GM12878 (cell line): ENCODE data around the gene AGAP3. TPM values are rescaled to one million over a fixed set of nuclear protein-coding genes. Genes with fewer than 3 reads are reported as not detected.

Source experiments
- ATAC-seq: fragments of 200-7000 bp; cut with Tn5 transposase; 3 replicates; pipeline ENCODE4 v1.9.1; 2020; ENCODE audit warnings: mild to moderate bottlenecking, moderate library complexity
- BruUV-seq: library from RNA; stranded (reverse); fragments of 400-500 nt; replicated peaks from 2 replicates; lab custom pipeline; 2021; lab: Mats Ljungman, UMichigan
- CTCF ChIA-PET: fragments of 300-600 bp; sonication (Branson Sonifier 250); formaldehyde crosslinking; extraction: SDS; loops from one replicate; lab custom pipeline; 2021; ENCODE audit warnings: inconsistent platforms; lab: Yijun Ruan, JAX
- POLR2A ChIA-PET: fragments of 350-600 bp; formaldehyde crosslinking; extraction: SDS; loops from one replicate; lab custom pipeline; 2021; ENCODE audit warnings: inconsistent platforms; lab: Charles Lee
- RAD21 ChIA-PET: fragments of 300-600 bp; sonication (Branson Sonifier 250); formaldehyde crosslinking; loops from one replicate; lab custom pipeline; 2023; ENCODE audit warnings: antibody characterized with exemption; ENCODE audit not compliant: unreplicated experiment; lab: Charles Lee
- SMC1A ChIA-PET: fragments of 300-600 bp; sonication (Branson Sonifier 250); formaldehyde crosslinking; loops from one replicate; lab custom pipeline; 2023; ENCODE audit not compliant: unreplicated experiment, uncharacterized antibody; lab: Charles Lee
- DNase-seq: peaks from one replicate; pipeline ENCODE4 v3.0.0-alpha.2; 2011; ENCODE audit warnings: low read depth, low spot score
- FAIRE-seq: peaks from 3 replicates; lab custom pipeline; 2011; peaks lifted over from hg19 to GRCh38; lab: Jason Lieb, UNC
- H2AFZ ChIP-seq: 2 replicates; pipeline ENCODE4 v1.6.0; 2011; ENCODE audit warnings: low read depth, low read length, control low read depth; ENCODE audit not compliant: control insufficient read depth
- H3K27ac ChIP-seq: 2 replicates; pipeline ENCODE4 v1.5.1; 2011; ENCODE audit warnings: control low read depth; ENCODE audit not compliant: control insufficient read depth, insufficient read depth
- H3K27me3 ChIP-seq, 2 experiments: replicated peaks in 1 of 2; 2 replicates each; pipeline versions ENCODE4 v1.6.0 to v1.6.1; 2011; ENCODE audit warnings: low read length in 1 of 2; ENCODE audit not compliant: control insufficient read depth in 2 of 2, insufficient read depth in 2 of 2
- H3K36me3 ChIP-seq, 2 experiments: 2 replicates each; pipeline ENCODE4 v1.5.1; 2011; ENCODE audit warnings: low read length in 1 of 2; ENCODE audit not compliant: control insufficient read depth in 2 of 2, insufficient read depth in 2 of 2
- H3K4me1 ChIP-seq: 2 replicates; pipeline ENCODE4 v1.6.1; 2011; ENCODE audit warnings: mild to moderate bottlenecking, low read length, moderate library complexity, mixed read lengths; ENCODE audit not compliant: control insufficient read depth, insufficient read depth
- H3K4me2 ChIP-seq: 2 replicates; pipeline ENCODE4 v1.6.0; 2011; ENCODE audit warnings: control low read depth; ENCODE audit not compliant: control insufficient read depth, insufficient read depth
- H3K4me3 ChIP-seq: fragments of 200-600 bp; sonication (generic); 2 replicates; pipeline ENCODE4 v1.5.1; 2016
- H3K79me2 ChIP-seq: 2 replicates; pipeline ENCODE4 v1.6.0; 2011; ENCODE audit warnings: low read length; ENCODE audit not compliant: control insufficient read depth, insufficient read depth
- H3K9ac ChIP-seq: 2 replicates; pipeline ENCODE4 v1.8.0; 2011; ENCODE audit warnings: low read length, control low read depth, mixed read lengths; ENCODE audit not compliant: control insufficient read depth, insufficient read depth
- H3K9me3 ChIP-seq: replicated peaks from 3 replicates; pipeline ENCODE4 v1.5.1; 2011; ENCODE audit warnings: mild to moderate bottlenecking, low read length; ENCODE audit not compliant: control insufficient read depth, insufficient read depth
- H4K20me1 ChIP-seq: 2 replicates; pipeline ENCODE4 v1.6.0; 2011; ENCODE audit not compliant: control insufficient read depth, insufficient read depth
- BACH1 ChIP-seq: fragments of 450-650 bp; IDR thresholded peaks from 2 replicates; pipeline ENCODE4 v1.6.1; 2017; ENCODE audit warnings: mild to moderate bottlenecking, borderline replicate concordance
- CTCF ChIP-seq, 3 experiments: IDR thresholded peaks in 2 of 3; conservative IDR thresholded peaks in 1 of 3; 2 replicates each; pipeline ENCODE4 v1.5.1; 2011; ENCODE audit warnings: low read depth in 3 of 3, low read length in 3 of 3, mild to moderate bottlenecking in 3 of 3, control low read depth in 2 of 3, moderate library complexity in 2 of 3, inconsistent platforms in 1 of 3, mixed read lengths in 1 of 3; ENCODE audit not compliant: control insufficient read depth in 2 of 3, insufficient read depth in 1 of 3; ENCODE audit errors: extremely low read depth in 1 of 3
- E2F4 ChIP-seq: IDR thresholded peaks from 2 replicates; pipeline ENCODE4 v1.6.1; 2012; ENCODE audit warnings: low read depth, low read length, improper control_type of control experiment
- EED ChIP-seq: sonication (generic); IDR thresholded peaks from 2 replicates; pipeline ENCODE4 v1.6.1; 2016; ENCODE audit warnings: antibody characterized with exemption, low read depth
- MAX ChIP-seq: IDR thresholded peaks from 2 replicates; pipeline ENCODE4 v1.6.1; 2012; ENCODE audit warnings: low read depth, low read length, improper control_type of control experiment
- NBN ChIP-seq: fragments of 450-650 bp; IDR thresholded peaks from 2 replicates; pipeline ENCODE4 v1.6.1; 2016
- PAX8 ChIP-seq: fragments of 450-650 bp; IDR thresholded peaks from 2 replicates; pipeline ENCODE4 v1.6.1; 2017; ENCODE audit warnings: mild to moderate bottlenecking, moderate library complexity
- SMAD1 ChIP-seq: fragments of 450-650 bp; IDR thresholded peaks from 2 replicates; pipeline ENCODE4 v1.6.1; 2018; ENCODE audit warnings: mild to moderate bottlenecking, low read depth; ENCODE audit not compliant: partially characterized antibody
- TCF7 ChIP-seq: IDR thresholded peaks from 2 replicates; pipeline ENCODE4 v1.6.1; 2014; ENCODE audit warnings: antibody characterized with exemption, borderline replicate concordance
- WRNIP1 ChIP-seq: IDR thresholded peaks from 2 replicates; pipeline ENCODE4 v1.6.1; 2011; ENCODE audit warnings: low read depth, low read length, improper control_type of control experiment, borderline replicate concordance
- whole genome bisulfite sequencing: methylation state at CpG from one replicate; pipeline ENCODE4 v1.1.6; 2016; ENCODE audit warnings: low lambda C conversion rate; ENCODE audit not compliant: insufficient replicate concordance, insufficient coverage; ENCODE audit errors: missing lambda C conversion rate; 5-methylcytosine and 5-hydroxymethylcytosine counted together
- in situ Hi-C: fragments of 300-500 bp; cut with MboI; formaldehyde crosslinking; loops from 9 replicates; pipeline ENCODE4 v1.14.3; 2018; ENCODE audit warnings: mixed read lengths
- intact Hi-C: fragments of 100-400 bp; cut with micrococcal nuclease; formaldehyde crosslinking; loops from one replicate; pipeline ENCODE4 v1.14.2; 2022; ENCODE audit not compliant: unreplicated experiment
- polyA plus RNA-seq, 11 experiments: library from polyadenylated mRNA; depleted of rRNA in 4 of 11; unstranded in 6 of 11; stranded (reverse) in 5 of 11; fragments of >200 nt; fragmentation: Nextera tagmentation in 4 of 11; fragmentation: Illumina TruSeq in 1 of 11; extraction: Ambion mirVana in 4 of 11; extraction: Trizol in 1 of 11; gene quantifications; 1 replicate in 1 of 11; 2 replicates in 10 of 11; pipeline versions ENCODE4 v1.2.1 to v1.2.3, GENCODE V29; 2011 to 2016; ENCODE audit warnings: inconsistent platforms in 2 of 11, missing spikeins in 2 of 11, low read depth in 1 of 11
- total RNA-seq, 4 experiments: library from RNA; depleted of rRNA in 3 of 4; stranded (reverse); fragments of >200 nt in 3 of 4; fragmentation: Illumina TruSeq in 1 of 4; extraction: Trizol in 1 of 4; gene quantifications; 2 replicates each; pipeline versions ENCODE4 v1.2.1 to v1.2.3, GENCODE V29; 2013 to 2021

AGAP3 gene
- total and polyA plus RNA-seq, 10 of the 15 experiments (the other 5 are each of a cell fraction or from before 2014, with no cell fraction given) = 1.8 to 68.1 (median 15.7) TPM

- no peak overlapping the region for H3K9ac ChIP-seq
- in situ Hi-C loops = no loop called here
- CTCF ChIA-PET = no interaction called here
- no peak overlapping the region for H3K27ac ChIP-seq
- H3K27me3 ChIP-seq = no peaks in the 10 kb centered on the region
- no peaks in the 10 kb centered on the region for H3K9me3 ChIP-seq
- H3K4me3 ChIP-seq = no peak overlapping the region
- TF ChIP-seq NBN (no peak), EED (no peak), WRNIP1 (no peak), MAX (no peak), TCF7 (no peak), E2F4 (no peak), PAX8 (no peak), CTCF (IDR thresholded peaks at IDR 0.05 in 2 of 3, conservative IDR thresholded peaks at IDR 0.05 in 1 of 3; ENCODE audit: control insufficient read depth in 2 of 3, extremely low read depth in 1 of 3, insufficient read depth in 1 of 3, low read depth in 3 of 3, low read length in 3 of 3) (no peak), BACH1 (no peak), SMAD1 (no peak)
- TF ChIP-seq, all 136 proteins: peak for 0
- 90% methylated on average over 9 of the region's 9 CpGs for WGBS
- FAIRE-seq (no peak), DNase-seq (no peak), ATAC-seq (no peak)
- no peak overlapping the region for H3K4me2 ChIP-seq
- RAD21 ChIA-PET = no interaction called here
- no peak overlapping the region for H2AFZ ChIP-seq
- no peaks in the 10 kb centered on the region for H3K4me1 ChIP-seq
- intact Hi-C loops = no loop called here
- no peaks in the 10 kb centered on the region for H4K20me1 ChIP-seq
- SMC1A ChIA-PET = no interaction called here
- H3K36me3 ChIP-seq = peaks cover 2 to 4% of the 10 kb centered on the region in 2 experiments; a peak in 3 of 4 replicates
- BruUV-seq = no TSS peak
- H3K79me2 ChIP-seq = no peaks in the 10 kb centered on the region
- POLR2A ChIA-PET = no interaction called here
Measured at GRCh38 chr7:151139791-151140190, 53.5 kb downstream of the AGAP3 start.
